GM12878 (cell line): ENCODE results near the gene SRF. TPM values are rescaled to one million over a fixed set of nuclear protein-coding genes. Genes with fewer than 3 reads are reported as not detected.

Experiments used
- ATAC-seq: fragments of 200-7000 bp; cut with Tn5 transposase; 3 replicates; pipeline ENCODE4 v1.9.1; 2020; ENCODE audit warnings: mild to moderate bottlenecking, moderate library complexity
- BruUV-seq: library from RNA; stranded (reverse); fragments of 400-500 nt; replicated peaks from 2 replicates; lab custom pipeline; 2021; lab: Mats Ljungman, UMichigan
- CTCF ChIA-PET: fragments of 300-600 bp; sonication (Branson Sonifier 250); formaldehyde crosslinking; extraction: SDS; loops from one replicate; lab custom pipeline; 2021; ENCODE audit warnings: inconsistent platforms; lab: Yijun Ruan, JAX
- POLR2A ChIA-PET: fragments of 350-600 bp; formaldehyde crosslinking; extraction: SDS; loops from one replicate; lab custom pipeline; 2021; ENCODE audit warnings: inconsistent platforms; lab: Charles Lee
- RAD21 ChIA-PET: fragments of 300-600 bp; sonication (Branson Sonifier 250); formaldehyde crosslinking; loops from one replicate; lab custom pipeline; 2023; ENCODE audit warnings: antibody characterized with exemption; ENCODE audit not compliant: unreplicated experiment; lab: Charles Lee
- SMC1A ChIA-PET: fragments of 300-600 bp; sonication (Branson Sonifier 250); formaldehyde crosslinking; loops from one replicate; lab custom pipeline; 2023; ENCODE audit not compliant: unreplicated experiment, uncharacterized antibody; lab: Charles Lee
- DNase-seq: peaks from one replicate; pipeline ENCODE4 v3.0.0-alpha.2; 2011; ENCODE audit warnings: low read depth, low spot score
- FAIRE-seq: peaks from 3 replicates; lab custom pipeline; 2011; peaks lifted over from hg19 to GRCh38; lab: Jason Lieb, UNC
- H2AFZ ChIP-seq: 2 replicates; pipeline ENCODE4 v1.6.0; 2011; ENCODE audit warnings: low read depth, low read length, control low read depth; ENCODE audit not compliant: control insufficient read depth
- H3K27ac ChIP-seq: 2 replicates; pipeline ENCODE4 v1.5.1; 2011; ENCODE audit warnings: control low read depth; ENCODE audit not compliant: control insufficient read depth, insufficient read depth
- H3K27me3 ChIP-seq, 2 experiments: replicated peaks in 1 of 2; 2 replicates each; pipeline versions ENCODE4 v1.6.0 to v1.6.1; 2011; ENCODE audit warnings: low read length in 1 of 2; ENCODE audit not compliant: control insufficient read depth in 2 of 2, insufficient read depth in 2 of 2
- H3K36me3 ChIP-seq, 2 experiments: 2 replicates each; pipeline ENCODE4 v1.5.1; 2011; ENCODE audit warnings: low read length in 1 of 2; ENCODE audit not compliant: control insufficient read depth in 2 of 2, insufficient read depth in 2 of 2
- H3K4me1 ChIP-seq: 2 replicates; pipeline ENCODE4 v1.6.1; 2011; ENCODE audit warnings: mild to moderate bottlenecking, low read length, moderate library complexity, mixed read lengths; ENCODE audit not compliant: control insufficient read depth, insufficient read depth
- H3K4me2 ChIP-seq: 2 replicates; pipeline ENCODE4 v1.6.0; 2011; ENCODE audit warnings: control low read depth; ENCODE audit not compliant: control insufficient read depth, insufficient read depth
- H3K4me3 ChIP-seq: fragments of 200-600 bp; sonication (generic); 2 replicates; pipeline ENCODE4 v1.5.1; 2016
- H3K79me2 ChIP-seq: 2 replicates; pipeline ENCODE4 v1.6.0; 2011; ENCODE audit warnings: low read length; ENCODE audit not compliant: control insufficient read depth, insufficient read depth
- H3K9ac ChIP-seq: 2 replicates; pipeline ENCODE4 v1.8.0; 2011; ENCODE audit warnings: low read length, control low read depth, mixed read lengths; ENCODE audit not compliant: control insufficient read depth, insufficient read depth
- H3K9me3 ChIP-seq: replicated peaks from 3 replicates; pipeline ENCODE4 v1.5.1; 2011; ENCODE audit warnings: mild to moderate bottlenecking, low read length; ENCODE audit not compliant: control insufficient read depth, insufficient read depth
- H4K20me1 ChIP-seq: 2 replicates; pipeline ENCODE4 v1.6.0; 2011; ENCODE audit not compliant: control insufficient read depth, insufficient read depth
- CHD4 ChIP-seq: fragments of 200-600 bp; sonication (generic); IDR thresholded peaks from 2 replicates; pipeline ENCODE4 v1.6.1; 2016; ENCODE audit warnings: mild to moderate bottlenecking
- ESRRA ChIP-seq: IDR thresholded peaks from 2 replicates; pipeline ENCODE4 v1.6.1; 2012; ENCODE audit warnings: mild to moderate bottlenecking, low read length, improper control_type of control experiment
- HCFC1 ChIP-seq: fragments of 150-350 bp; IDR thresholded peaks from 2 replicates; pipeline ENCODE4 v1.6.1; 2014; ENCODE audit warnings: low read length
- JUND ChIP-seq: IDR thresholded peaks from 2 replicates; pipeline ENCODE4 v1.6.1; 2012; ENCODE audit warnings: low read depth, mild to moderate bottlenecking, low read length, improper control_type of control experiment, moderate library complexity
- NR2C1 ChIP-seq: fragments of 450-650 bp; IDR thresholded peaks from 2 replicates; pipeline ENCODE4 v1.6.1; 2017; ENCODE audit warnings: antibody characterized with exemption, mild to moderate bottlenecking, moderate library complexity
- PML ChIP-seq: IDR thresholded peaks from 2 replicates; pipeline ENCODE4 v1.6.1; 2012; ENCODE audit warnings: low read length, inconsistent platforms
- RUNX3 ChIP-seq: IDR thresholded peaks from 2 replicates; pipeline ENCODE4 v1.6.1; 2012; ENCODE audit warnings: low read length, inconsistent platforms
- SIX5 ChIP-seq: IDR thresholded peaks from 2 replicates; pipeline ENCODE4 v1.6.1; 2011; ENCODE audit warnings: mild to moderate bottlenecking, low read depth, low read length, moderate library complexity; ENCODE audit not compliant: severe bottlenecking
- SMARCA5 ChIP-seq: fragments of 450-650 bp; IDR thresholded peaks from 2 replicates; pipeline ENCODE4 v1.6.1; 2017; ENCODE audit warnings: mild to moderate bottlenecking
- SMC3 ChIP-seq: IDR thresholded peaks from 2 replicates; pipeline ENCODE4 v1.6.1; 2011; ENCODE audit warnings: low read length, improper control_type of control experiment, borderline replicate concordance
- SREBF1 ChIP-seq: IDR thresholded peaks from 2 replicates; pipeline ENCODE4 v1.6.1; 2012; ENCODE audit warnings: mild to moderate bottlenecking, low read length
- STAT3 ChIP-seq: IDR thresholded peaks from 2 replicates; pipeline ENCODE4 v1.6.1; 2011; ENCODE audit warnings: low read depth, low read length, improper control_type of control experiment
- whole genome bisulfite sequencing: methylation state at CpG from one replicate; pipeline ENCODE4 v1.1.6; 2016; ENCODE audit warnings: low lambda C conversion rate; ENCODE audit not compliant: insufficient replicate concordance, insufficient coverage; ENCODE audit errors: missing lambda C conversion rate; 5-methylcytosine and 5-hydroxymethylcytosine counted together
- in situ Hi-C: fragments of 300-500 bp; cut with MboI; formaldehyde crosslinking; loops from 9 replicates; pipeline ENCODE4 v1.14.3; 2018; ENCODE audit warnings: mixed read lengths
- intact Hi-C: fragments of 100-400 bp; cut with micrococcal nuclease; formaldehyde crosslinking; loops from one replicate; pipeline ENCODE4 v1.14.2; 2022; ENCODE audit not compliant: unreplicated experiment
- polyA plus RNA-seq, 11 experiments: library from polyadenylated mRNA; depleted of rRNA in 4 of 11; unstranded in 6 of 11; stranded (reverse) in 5 of 11; fragments of >200 nt; fragmentation: Nextera tagmentation in 4 of 11; fragmentation: Illumina TruSeq in 1 of 11; extraction: Ambion mirVana in 4 of 11; extraction: Trizol in 1 of 11; gene quantifications; 1 replicate in 1 of 11; 2 replicates in 10 of 11; pipeline versions ENCODE4 v1.2.1 to v1.2.3, GENCODE V29; 2011 to 2016; ENCODE audit warnings: inconsistent platforms in 2 of 11, missing spikeins in 2 of 11, low read depth in 1 of 11
- total RNA-seq, 4 experiments: library from RNA; depleted of rRNA in 3 of 4; stranded (reverse); fragments of >200 nt in 3 of 4; fragmentation: Illumina TruSeq in 1 of 4; extraction: Trizol in 1 of 4; gene quantifications; 2 replicates each; pipeline versions ENCODE4 v1.2.1 to v1.2.3, GENCODE V29; 2013 to 2021
- TF ChIP-seq, protein P1 (sequence below): IDR thresholded peaks from 2 replicates; pipeline ENCODE4 v1.6.1; 2012; ENCODE audit warnings: low read depth, low read length, improper control_type of control experiment
- TF ChIP-seq, protein P2 (sequence below): IDR thresholded peaks from 2 replicates; pipeline ENCODE4 v1.6.1; 2012; ENCODE audit warnings: low read depth, low read length, improper control_type of control experiment

Gene SRF
- total and polyA plus RNA-seq, 10 of the 15 experiments (the other 5 are each of a cell fraction or from before 2014, with no cell fraction given): 2.3 to 56.3 (median 28.2) TPM

DNA sequence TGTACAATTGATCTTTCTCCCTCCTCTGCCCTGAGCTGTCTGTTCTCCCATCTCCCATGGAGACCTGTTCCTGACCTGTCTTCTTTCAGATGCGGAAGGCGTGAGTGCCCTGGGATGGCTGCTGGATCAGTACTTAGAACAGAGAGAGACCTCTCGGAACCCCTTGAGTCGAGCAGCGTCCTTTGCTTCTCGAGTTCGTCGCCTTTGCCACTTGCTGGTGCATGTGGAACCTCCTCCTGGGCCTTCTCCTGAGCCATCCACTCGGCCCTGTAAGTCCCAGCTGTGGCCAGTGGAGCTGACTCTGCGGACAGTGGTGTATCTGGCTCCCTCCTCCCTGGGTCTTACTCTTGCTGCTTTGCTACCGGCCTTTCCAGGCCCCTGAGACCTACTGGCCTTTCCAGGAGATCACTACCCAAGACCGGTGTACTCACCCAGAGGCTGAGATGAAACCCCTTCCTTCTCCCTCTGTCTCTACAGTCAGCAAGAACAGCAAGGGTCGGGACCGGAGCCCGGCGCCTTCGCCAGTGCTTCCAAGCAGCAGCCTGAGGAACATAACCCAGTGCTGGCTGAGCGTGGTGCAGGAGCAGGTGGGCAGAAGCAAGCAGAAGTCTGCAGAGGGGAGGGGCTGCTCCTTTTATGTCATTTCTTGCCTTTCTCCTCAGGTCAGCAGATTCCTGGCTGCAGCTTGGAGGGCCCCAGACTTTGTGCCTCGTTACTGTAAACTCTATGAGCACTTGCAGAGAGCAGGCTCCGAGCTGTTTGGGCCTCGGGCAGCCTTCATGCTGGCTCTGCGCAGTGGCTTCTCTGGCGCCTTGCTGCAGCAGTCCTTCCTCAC lies 33.4 kb downstream of the SRF start:
- POLR2A ChIA-PET: interaction anchor here (0.5 kb wide), 1 partner anchor 460 kb away, joined by 4 read pairs; no protein-coding TSS in a partner anchor
- SMC1A ChIA-PET: no interaction called here
- Histone ChIP-seq H4K20me1 (no peaks in the 10 kb centered on the region), H3K27me3 (no peaks in the 10 kb centered on the region), H3K4me2 (no peak overlapping the region), H3K36me3 (peaks cover 0 to 5% of the 10 kb centered on the region in 2 experiments; a peak in 1 of 4 replicates), H3K4me3 (no peak overlapping the region), H3K27ac (no peak overlapping the region), H3K79me2 (no peaks in the 10 kb centered on the region), H3K9ac (no peak overlapping the region), H3K9me3 (no peaks in the 10 kb centered on the region), H2AFZ (no peak overlapping the region), H3K4me1 (no peaks in the 10 kb centered on the region)
- 91% methylated on average over 23 of the region's 23 CpGs for WGBS
- DNase-seq (no peak), ATAC-seq (no peak), FAIRE-seq (no peak)
- in situ Hi-C loops: no loop called here
- intact Hi-C loops: no loop called here
- RAD21 ChIA-PET: no interaction called here
- CTCF ChIA-PET: interaction anchor here (0.7 kb wide), 1 partner anchor 25 kb away, joined by 3 read pairs; the partner anchor contains the start of gene DNPH1
- BruUV-seq: no TSS peak
- TF ChIP-seq RUNX3 (no peak), SMARCA5 (no peak), SREBF1 (no peak), JUND (no peak), HCFC1 (no peak), STAT3 (no peak), SMC3 (no peak), CHD4 (no peak), ESRRA (no peak), NR2C1 (no peak), SIX5 (no peak), PML (no peak)
- TF ChIP-seq, protein P1, sequence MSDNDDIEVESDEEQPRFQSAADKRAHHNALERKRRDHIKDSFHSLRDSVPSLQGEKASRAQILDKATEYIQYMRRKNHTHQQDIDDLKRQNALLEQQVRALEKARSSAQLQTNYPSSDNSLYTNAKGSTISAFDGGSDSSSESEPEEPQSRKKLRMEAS: no peak
- TF ChIP-seq, protein P2, sequence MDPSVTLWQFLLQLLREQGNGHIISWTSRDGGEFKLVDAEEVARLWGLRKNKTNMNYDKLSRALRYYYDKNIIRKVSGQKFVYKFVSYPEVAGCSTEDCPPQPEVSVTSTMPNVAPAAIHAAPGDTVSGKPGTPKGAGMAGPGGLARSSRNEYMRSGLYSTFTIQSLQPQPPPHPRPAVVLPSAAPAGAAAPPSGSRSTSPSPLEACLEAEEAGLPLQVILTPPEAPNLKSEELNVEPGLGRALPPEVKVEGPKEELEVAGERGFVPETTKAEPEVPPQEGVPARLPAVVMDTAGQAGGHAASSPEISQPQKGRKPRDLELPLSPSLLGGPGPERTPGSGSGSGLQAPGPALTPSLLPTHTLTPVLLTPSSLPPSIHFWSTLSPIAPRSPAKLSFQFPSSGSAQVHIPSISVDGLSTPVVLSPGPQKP: no peak
